Lower lobe of right lung (tissue), 2 donors: ENCODE measurements around the gene COA3. TPM values are rescaled to one million over a fixed set of nuclear protein-coding genes. Genes with fewer than 3 reads are reported as not detected.

Source experiments
- ATAC-seq, 2 donors: fragments of 200-7000 bp; cut with Tn5 transposase; one replicate each; pipeline ENCODE4 v1.9.1; 2020 to 2022; ENCODE audit warnings: mild to moderate bottlenecking in 2 of 2, moderate library complexity in 2 of 2
- DNase-seq: peaks from one replicate; pipeline ENCODE4 v3.0.0-alpha.2; 2020
- H3K27ac ChIP-seq: fragments of 200-600 bp; one replicate; pipeline ENCODE4 v1.8.0; 2022
- H3K27me3 ChIP-seq: fragments of 200-600 bp; one replicate; pipeline ENCODE4 v1.8.0; 2022; ENCODE audit warnings: low read depth
- H3K36me3 ChIP-seq: fragments of 200-600 bp; one replicate; pipeline ENCODE4 v1.8.0; 2022; ENCODE audit warnings: mild to moderate bottlenecking
- H3K4me1 ChIP-seq: fragments of 200-600 bp; one replicate; pipeline ENCODE4 v1.8.0; 2022
- H3K4me3 ChIP-seq: fragments of 200-600 bp; one replicate; pipeline ENCODE4 v1.8.0; 2022; ENCODE audit warnings: mild to moderate bottlenecking
- H3K9me3 ChIP-seq: fragments of 200-600 bp; one replicate; pipeline ENCODE4 v1.8.0; 2022
- CTCF ChIP-seq: fragments of 200-600 bp; IDR thresholded peaks from one replicate; pipeline ENCODE4 v1.8.0; 2022; ENCODE audit warnings: antibody characterized with exemption, mild to moderate bottlenecking
- intact Hi-C: fragments of 100-400 bp; cut with DNase I; formaldehyde crosslinking; loops from one replicate; pipeline ENCODE4 v1.11.0; 2022
- long read RNA-seq: library from polyadenylated mRNA; unstranded; transcript quantifications from one replicate; pipeline ENCODE4 v2.0.0, GENCODE V29; 2021
- total RNA-seq: library from RNA; stranded (reverse); fragmentation: NEBNext Ultra II Directional; extraction: Animal tissue kit (Norgen Biotek cat#: 25700); gene quantifications from one replicate; pipeline ENCODE4 v1.2.1, GENCODE V29; 2021
- donor health status: DM: no; HTN: yes; CAD: no; lungs with severe emphysema.

Gene COA3, protein sequence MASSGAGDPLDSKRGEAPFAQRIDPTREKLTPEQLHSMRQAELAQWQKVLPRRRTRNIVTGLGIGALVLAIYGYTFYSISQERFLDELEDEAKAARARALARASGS
- total RNA-seq, result 54.5 TPM
- long read RNA-seq, transcript COA3-201 (2 exons, 771 nt), result major isoform, 35 of 37 reads
- long read RNA-seq, partial matches to known transcripts, result 2 of 37 reads
- long read RNA-seq, other reads (novel, unspliced or antisense), result 0 of 37 reads

DNA sequence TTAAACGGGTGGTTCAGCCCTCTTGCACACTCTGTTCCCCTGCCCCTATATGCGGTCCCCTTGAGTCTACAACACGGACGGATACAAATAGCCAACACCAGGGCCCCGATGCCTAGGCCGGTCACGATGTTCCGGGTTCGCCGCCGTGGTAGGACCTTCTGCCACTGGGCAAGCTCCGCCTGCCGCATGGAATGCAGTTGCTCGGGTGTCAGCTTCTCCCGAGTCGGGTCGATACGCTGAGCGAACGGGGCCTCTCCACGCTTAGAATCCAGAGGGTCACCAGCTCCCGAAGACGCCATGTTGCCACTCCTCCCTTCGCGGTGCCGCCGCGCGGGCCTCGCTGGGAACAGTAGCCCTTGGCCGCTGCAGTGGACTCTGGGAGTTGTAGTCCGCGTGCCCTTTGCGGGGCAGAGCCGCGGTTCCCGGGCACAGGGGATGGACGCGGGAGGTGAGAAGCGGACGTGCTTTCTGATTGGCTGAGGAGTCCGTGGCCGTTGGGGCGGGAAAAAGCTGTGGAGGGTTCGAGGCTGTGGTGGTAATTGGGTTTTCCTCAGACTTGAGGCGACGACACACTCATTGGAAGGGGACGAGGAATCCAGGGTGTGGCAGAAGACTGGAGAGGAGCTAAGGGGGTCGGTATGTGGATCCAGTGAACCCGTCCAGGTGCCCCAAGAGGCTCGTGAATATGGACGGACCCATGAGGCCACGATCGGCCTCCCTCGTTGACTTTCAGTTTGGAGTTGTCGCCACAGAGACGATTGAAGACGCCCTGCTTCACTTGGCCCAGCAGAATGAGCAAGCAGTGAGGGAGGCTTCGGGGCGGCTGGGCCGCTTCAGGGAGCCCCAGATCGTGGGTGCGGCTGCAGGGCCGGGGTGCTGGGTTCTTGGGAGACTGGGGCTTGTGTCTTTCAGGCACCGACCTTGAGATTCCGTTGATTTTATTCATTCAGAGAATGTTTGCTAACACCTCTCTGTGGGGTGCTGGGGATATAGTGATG is at the start of gene COA3, which contains the start of gene CNTD1:
TSS of gene COA3 (minus strand) at position 322 of the 998 bp plus-strand sequence. CDS start at position 299, 23 bp downstream.
TSS of gene CNTD1 (plus strand) at position 479 of the 998 bp plus-strand sequence. CDS start at position 686, 207 bp downstream.
- Histone ChIP-seq H3K4me3 (peak within 1 kb of the TSS; percentile 98), H3K9me3 (no peaks in the 10 kb centered on the region), H3K4me1 (peaks cover 20% of the 10 kb centered on the region), H3K36me3 (peaks cover 6% of the 10 kb centered on the region), H3K27ac (peak within 1 kb of the TSS; percentile 83), H3K27me3 (no peaks in the 10 kb centered on the region)
- peak; percentile 96 to 98 for ATAC-seq
- DNase-seq, result peak; percentile 93
- intact Hi-C loops, result no loop called here
- no peak for TF ChIP-seq CTCF

DNA sequence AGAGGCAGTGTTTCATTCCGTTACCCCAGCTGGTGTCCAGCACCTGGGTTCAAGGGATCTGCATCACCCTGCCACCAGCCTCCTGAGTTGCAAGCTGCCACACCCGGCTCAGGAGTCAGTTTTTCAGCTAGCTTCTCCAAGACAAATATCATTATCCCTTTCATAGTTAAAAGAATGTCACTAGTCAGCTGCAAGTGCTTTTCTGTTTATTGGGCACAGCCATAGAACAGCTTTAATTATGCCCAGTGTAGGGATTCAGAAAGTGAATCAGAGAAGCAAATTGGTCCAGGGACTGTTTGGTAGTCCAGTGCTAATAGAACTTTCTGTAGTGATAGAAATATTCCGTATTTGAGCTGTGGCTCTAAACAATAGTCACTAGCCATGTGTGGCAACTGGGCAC is 49.6 kb upstream of the COA3 start:
- no peak for DNase-seq
- H3K27ac ChIP-seq, result no peak overlapping the region

DNA sequence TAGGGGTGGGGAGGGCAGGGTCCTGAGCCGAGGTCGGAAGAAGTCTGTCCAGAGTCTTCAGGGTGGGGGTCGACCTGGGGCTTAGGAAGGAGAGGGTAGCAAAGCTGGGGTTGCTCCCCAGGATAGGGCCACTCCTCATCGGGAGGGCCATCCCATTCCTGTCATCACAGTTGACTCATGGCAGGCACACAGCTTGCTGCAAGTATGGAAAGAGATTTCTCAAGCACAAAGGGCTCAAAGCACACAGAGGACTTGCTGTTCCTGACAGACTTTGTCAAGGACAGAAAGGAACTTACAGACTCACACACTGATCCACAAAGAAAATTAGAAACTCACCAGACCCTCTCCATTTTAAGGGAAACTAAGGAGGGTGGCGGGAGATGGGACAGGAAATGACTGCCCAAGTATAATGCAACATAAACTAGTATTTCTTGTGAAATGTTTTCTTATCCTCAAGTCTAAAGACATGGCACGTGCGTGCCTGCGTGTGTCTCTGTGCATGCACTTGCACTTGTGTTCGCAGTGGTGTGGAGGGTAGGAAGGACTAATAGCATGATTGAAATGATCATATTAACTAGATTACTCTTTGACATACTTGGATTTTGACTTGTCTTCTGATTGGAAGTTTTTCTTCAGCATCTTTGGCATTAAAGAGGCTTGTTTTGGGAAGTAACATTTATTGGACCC is 48.2 kb upstream of the COA3 start:
- TF ChIP-seq CTCF, result no peak
- Histone ChIP-seq H3K4me3 (no peak overlapping the region), H3K9me3 (no peaks in the 10 kb centered on the region), H3K27ac (peak overlapping the region; percentile 56), H3K36me3 (peaks cover 38% of the 10 kb centered on the region), H3K4me1 (peaks cover 61% of the 10 kb centered on the region), H3K27me3 (no peaks in the 10 kb centered on the region)
- ATAC-seq, result peak; percentile 51 to 57
- intact Hi-C loops, result loop anchor here (10.0 kb wide), 1 partner anchor 88 kb away; no protein-coding TSS in a partner anchor
- peak; percentile 66 for DNase-seq

More for the DNA sequence above, 49.6 kb upstream of the COA3 start:
- Histone ChIP-seq H3K36me3 (peaks cover 24% of the 10 kb centered on the region), H3K9me3 (no peaks in the 10 kb centered on the region), H3K4me1 (peaks cover 61% of the 10 kb centered on the region), H3K27me3 (no peaks in the 10 kb centered on the region), H3K4me3 (no peak overlapping the region)
- intact Hi-C loops, result loop anchor here (10.0 kb wide), 1 partner anchor 87 kb away; no protein-coding TSS in a partner anchor
- no peak for ATAC-seq
- TF ChIP-seq CTCF, result no peak

DNA sequence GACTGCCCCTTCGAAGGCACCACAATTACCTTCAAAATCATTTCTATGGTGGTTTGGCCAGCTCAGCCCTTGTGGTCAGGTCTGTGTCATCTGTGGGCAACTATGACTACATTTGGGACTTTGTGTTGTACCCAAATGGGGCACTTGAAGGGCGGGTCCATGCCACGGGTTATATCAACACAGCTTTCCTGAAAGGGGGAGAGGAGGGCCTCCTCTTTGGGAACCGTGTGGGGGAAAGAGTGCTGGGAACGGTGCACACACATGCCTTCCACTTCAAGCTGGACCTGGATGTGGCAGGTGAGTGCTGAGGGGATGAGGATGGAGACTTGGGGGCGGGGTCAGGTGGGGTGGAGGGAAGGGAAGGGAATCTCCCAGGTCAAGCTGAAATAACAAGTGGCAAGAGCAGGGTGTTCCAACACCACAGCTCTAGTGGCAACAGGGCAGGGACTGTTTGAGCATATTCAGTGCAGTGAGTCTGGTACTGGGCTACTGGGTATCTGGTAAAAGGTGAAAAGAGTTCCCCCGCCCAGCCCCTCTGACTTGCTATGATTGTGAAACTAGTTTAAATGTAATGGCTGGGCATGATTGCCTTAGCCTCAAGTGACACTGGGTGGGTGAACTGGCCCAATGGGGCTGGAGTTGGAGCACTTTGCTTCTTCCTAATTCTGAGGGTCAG is 47.6 kb upstream of the COA3 start:
- no peak for DNase-seq
- Histone ChIP-seq H3K4me3 (no peak overlapping the region), H3K9me3 (no peaks in the 10 kb centered on the region), H3K27me3 (no peaks in the 10 kb centered on the region), H3K36me3 (peaks cover 44% of the 10 kb centered on the region), H3K4me1 (peaks cover 61% of the 10 kb centered on the region), H3K27ac (peak overlapping the region; percentile 56)
- ATAC-seq, result peak; percentile 54 to 63
- no peak for TF ChIP-seq CTCF
- intact Hi-C loops, result loop anchor here (10.0 kb wide), 1 partner anchor 89 kb away; no protein-coding TSS in a partner anchor
